ENCODE measurements around the gene MAT2B.

Gene MAT2B

GRCh38 chr5:163562071-163562470 is 56.7 kb downstream of the MAT2B start:
- no peak for DNase-seq

DNA sequence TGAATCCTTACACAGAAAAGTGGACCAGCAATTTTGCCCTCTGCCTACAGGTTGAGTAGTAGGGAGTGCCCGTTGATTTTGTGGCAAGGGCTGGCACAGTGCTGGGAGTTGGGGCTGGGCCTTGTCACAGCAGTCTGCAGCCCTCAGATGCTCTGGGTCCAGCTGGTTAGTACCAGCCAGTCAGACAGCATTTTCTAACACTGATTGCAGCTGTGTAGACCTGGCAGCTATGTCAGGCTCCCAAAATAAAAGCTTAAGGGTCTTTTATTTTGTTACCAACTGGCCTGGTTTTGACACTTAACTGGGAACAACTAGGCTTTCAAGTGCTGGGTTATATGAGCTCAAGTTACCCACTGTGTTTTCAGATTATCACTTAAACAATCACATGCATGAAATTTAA is 57.7 kb downstream of the MAT2B start:
- DNase-seq = no peak

GRCh38 chr5:163563880-163564279 is 58.5 kb downstream of the MAT2B start:
- DNase-seq = no peak

GRCh38 chr5:163564321-163564938 is 59.0 kb downstream of the MAT2B start:
- peak; percentile 63 for DNase-seq

DNA sequence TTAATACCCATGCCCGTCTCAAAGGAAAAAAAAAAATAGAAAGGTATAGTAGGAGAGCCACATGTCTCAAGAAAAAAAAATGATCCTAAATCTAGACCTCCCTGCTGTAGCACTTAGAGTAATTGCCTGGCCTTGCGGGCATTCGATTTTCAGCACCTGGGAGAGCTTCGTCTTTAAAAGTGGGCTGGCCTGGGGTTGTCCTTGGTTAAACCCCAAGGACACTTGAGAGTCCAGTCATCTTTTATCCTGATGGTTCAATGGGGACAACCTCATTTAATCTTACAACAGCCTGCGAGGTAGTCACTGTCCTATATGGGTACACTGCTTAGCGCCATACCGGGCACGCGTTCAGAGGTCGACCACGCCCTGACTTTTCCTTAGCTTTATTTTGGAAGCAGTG is 60.1 kb downstream of the MAT2B start:
- no peak for DNase-seq

- no peak for DNase-seq
Measured at GRCh38 chr5:163565931-163566608, 60.7 kb downstream of the MAT2B start.

DNA sequence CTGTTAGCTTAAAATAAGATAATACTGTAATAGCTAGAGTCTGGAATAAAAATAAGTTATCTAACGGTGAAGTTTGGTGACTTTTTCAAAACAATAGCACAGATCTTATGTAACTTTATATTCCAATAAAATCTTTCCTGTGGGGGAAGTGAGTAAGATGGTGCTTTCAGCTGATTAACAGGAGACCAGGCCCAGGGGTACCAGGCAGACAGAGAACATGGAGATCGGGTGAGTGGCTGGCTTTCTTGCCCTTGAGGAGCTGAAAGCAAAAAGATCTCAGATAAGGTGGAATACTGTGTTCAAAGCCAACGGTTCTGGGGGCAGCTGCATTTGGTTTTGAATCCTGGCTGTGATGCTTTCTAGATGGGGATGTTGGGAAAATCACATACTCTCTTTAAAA is 61.3 kb downstream of the MAT2B start:
- DNase-seq = no peak

- DNase-seq = no peak
Measured at GRCh38 chr5:163567811-163568210, 62.4 kb downstream of the MAT2B start.

Data from RPMI8226 (cell line).